Thymus (tissue), 11 donors: ENCODE results near the gene CDC25B. TPM values are rescaled to one million over a fixed set of nuclear protein-coding genes. Genes with fewer than 3 reads are reported as not detected.

Experiments
- DNase-seq, 9 donors: peaks; one replicate each; pipeline ENCODE4 v3.0.0-alpha.2; 2013; ENCODE audit warnings: low spot score in 9 of 9, low read depth in 6 of 9, missing footprints in 1 of 9
- H3K27ac ChIP-seq, 2 donors: one replicate each; pipeline ENCODE4 v1.5.1; 2013; ENCODE audit warnings: control low read depth in 1 of 2, low read depth in 1 of 2, low read length in 1 of 2, mild to moderate bottlenecking in 1 of 2, moderate library complexity in 1 of 2
- H3K27me3 ChIP-seq, 2 donors: one replicate each; pipeline ENCODE4 v1.5.1; 2013; ENCODE audit warnings: low read length in 1 of 2; ENCODE audit not compliant: control insufficient read depth in 2 of 2, insufficient read depth in 1 of 2
- H3K36me3 ChIP-seq, 2 donors: one replicate each; pipeline ENCODE4 v1.5.1; 2013; ENCODE audit warnings: low read length in 1 of 2, mild to moderate bottlenecking in 1 of 2, moderate library complexity in 1 of 2; ENCODE audit not compliant: control insufficient read depth in 2 of 2, insufficient read depth in 2 of 2
- H3K4me1 ChIP-seq, 2 donors: one replicate each; pipeline ENCODE4 v1.5.1; 2013; ENCODE audit warnings: low read length in 2 of 2; ENCODE audit not compliant: control insufficient read depth in 2 of 2, insufficient read depth in 2 of 2
- H3K4me3 ChIP-seq, 2 donors: one replicate each; pipeline ENCODE4 v1.5.1; 2013; ENCODE audit warnings: low read length in 2 of 2, control low read depth in 1 of 2, mild to moderate bottlenecking in 1 of 2
- H3K9me3 ChIP-seq, 2 donors: one replicate each; pipeline ENCODE4 v1.5.1; 2013; ENCODE audit warnings: low read length in 1 of 2, mild to moderate bottlenecking in 1 of 2; ENCODE audit not compliant: control insufficient read depth in 2 of 2, insufficient read depth in 1 of 2
- WGBS: extraction: QIAGEN DNeasy Blood & Tissue Kit; methylation state at CpG from one replicate; pipeline ENCODE4 v1.1.7; 2013; 5-methylcytosine and 5-hydroxymethylcytosine counted together
- polyA plus RNA-seq: library from polyadenylated mRNA; stranded (reverse); fragments of 200-250 nt; gene quantifications from one replicate; pipeline ENCODE4 v1.2.3, GENCODE V29; 2013
- total RNA-seq: library from RNA; stranded (reverse); fragments of 120-200 nt; gene quantifications from one replicate; pipeline ENCODE4 v1.2.4, GENCODE V29; 2013
- donor health status: healthy.

The CDC25B gene
- total and polyA plus RNA-seq, 2 donors = 21.1 to 56.4 TPM

DNA sequence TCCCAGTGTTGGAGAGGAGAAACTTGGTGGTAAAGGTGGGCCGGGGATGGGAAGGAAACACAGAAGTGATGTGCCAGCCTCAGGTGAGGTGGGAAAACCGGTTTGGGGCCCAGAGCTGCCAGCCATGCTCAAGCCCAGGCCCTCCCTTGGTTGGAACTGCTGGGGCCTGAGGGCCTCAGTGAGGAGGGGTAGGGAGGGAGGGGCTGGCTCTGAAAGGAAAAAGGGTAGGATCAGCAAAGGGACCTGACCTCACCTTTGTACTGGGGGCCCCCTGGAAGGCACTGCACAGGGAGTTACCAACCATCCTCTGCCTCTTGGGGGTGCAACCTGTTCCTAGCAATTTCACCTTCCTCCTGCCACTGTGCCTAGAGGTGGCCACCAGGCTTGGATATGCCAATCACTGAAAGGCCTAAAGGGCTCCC is 13.0 kb upstream of the CDC25B start:
- Histone ChIP-seq H3K4me1 (peaks cover 12 to 19% of the 10 kb centered on the region in 2 donors), H3K9me3 (no peaks in the 10 kb centered on the region), H3K36me3 (peaks cover 0 to 6% of the 10 kb centered on the region in 2 donors), H3K27ac (no peak overlapping the region), H3K4me3 (no peak overlapping the region), H3K27me3 (peaks cover 21 to 36% of the 10 kb centered on the region in 2 donors)
- 89% methylated on average over 2 of the region's 2 CpGs for WGBS
- DNase-seq = no peak

DNA sequence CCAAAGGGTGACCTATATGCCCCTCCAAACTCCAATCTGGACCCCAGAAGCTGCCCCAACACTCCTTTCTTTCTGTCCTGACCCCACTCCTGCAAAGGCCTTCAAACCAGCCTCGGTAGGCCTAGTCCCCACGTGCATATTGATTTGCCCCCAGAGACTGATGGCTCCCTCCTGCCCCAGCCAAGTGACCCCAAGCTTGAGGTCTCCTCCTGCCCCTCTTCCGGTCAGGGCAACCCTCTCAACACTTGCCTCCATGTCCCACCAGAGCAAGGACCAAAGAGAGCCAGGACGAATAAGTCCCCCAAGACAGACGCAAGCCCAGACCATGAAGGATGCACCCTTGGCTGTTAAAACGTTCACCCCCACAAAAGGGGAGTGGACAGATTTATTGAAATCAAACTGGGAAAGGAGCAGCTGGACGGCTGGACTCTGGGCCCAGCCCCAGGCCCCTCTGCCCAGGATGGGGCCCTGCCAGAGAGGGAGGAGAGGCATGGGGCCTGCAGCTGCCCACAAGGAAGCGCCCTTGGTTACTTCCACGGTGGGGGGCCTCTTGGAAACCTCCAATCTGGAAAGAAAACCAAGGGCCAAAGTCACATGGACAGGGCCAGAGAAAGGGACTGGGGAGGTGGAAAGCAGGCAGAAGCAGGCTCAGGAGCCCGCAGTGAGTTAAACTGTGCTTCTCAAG is 12.5 kb upstream of the CDC25B start:
- no peaks in the 10 kb centered on the region for H3K9me3 ChIP-seq
- no peak for DNase-seq
- H3K27me3 ChIP-seq = peaks cover 16 to 30% of the 10 kb centered on the region in 2 donors
- peaks cover 12 to 16% of the 10 kb centered on the region in 2 donors for H3K4me1 ChIP-seq
- no peak overlapping the region for H3K27ac ChIP-seq
- WGBS = 97% methylated on average over 10 of the region's 10 CpGs
- H3K36me3 ChIP-seq = peaks cover 0 to 6% of the 10 kb centered on the region in 2 donors
- H3K4me3 ChIP-seq = no peak overlapping the region

DNA sequence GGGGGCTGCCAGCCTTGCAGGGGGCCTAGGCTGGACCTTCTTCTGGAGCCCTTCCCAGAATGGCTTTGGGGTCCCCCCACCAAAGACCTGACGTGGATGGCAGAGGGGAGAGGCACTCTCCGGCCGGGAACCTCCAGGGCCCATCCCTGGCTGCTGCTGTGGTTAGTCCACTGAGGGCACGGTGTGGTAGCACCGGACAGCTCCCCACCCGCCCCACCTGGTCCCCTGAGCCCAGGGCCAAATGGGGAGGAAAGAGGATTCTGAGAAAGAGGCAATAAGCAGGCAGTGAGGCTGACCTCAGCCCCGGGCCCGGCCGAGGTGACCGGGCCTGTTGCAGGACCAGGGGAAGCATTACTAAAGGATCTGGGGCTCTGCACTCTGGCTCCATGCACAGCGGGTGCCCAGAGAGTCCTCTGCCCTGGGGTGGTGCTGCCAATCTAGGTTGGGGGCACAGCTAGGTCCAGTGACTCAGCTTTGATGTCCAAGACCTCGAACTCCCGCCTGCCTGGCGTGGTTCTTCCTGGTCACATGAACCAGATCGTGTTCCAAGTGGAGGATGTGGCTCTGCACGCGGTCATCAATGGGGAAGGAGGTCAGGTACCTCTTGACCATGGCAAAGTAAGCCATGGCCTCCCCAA is 11.8 kb upstream of the CDC25B start:
- DNase-seq = no peak
- WGBS = 95% methylated on average over 17 of the region's 17 CpGs
- peaks cover 0 to 6% of the 10 kb centered on the region in 2 donors for H3K36me3 ChIP-seq
- no peaks in the 10 kb centered on the region for H3K9me3 ChIP-seq
- H3K27ac ChIP-seq = no peak overlapping the region
- peaks cover 10 to 23% of the 10 kb centered on the region in 2 donors for H3K27me3 ChIP-seq
- H3K4me1 ChIP-seq = peaks cover 14 to 16% of the 10 kb centered on the region in 2 donors
- no peak overlapping the region for H3K4me3 ChIP-seq

DNA sequence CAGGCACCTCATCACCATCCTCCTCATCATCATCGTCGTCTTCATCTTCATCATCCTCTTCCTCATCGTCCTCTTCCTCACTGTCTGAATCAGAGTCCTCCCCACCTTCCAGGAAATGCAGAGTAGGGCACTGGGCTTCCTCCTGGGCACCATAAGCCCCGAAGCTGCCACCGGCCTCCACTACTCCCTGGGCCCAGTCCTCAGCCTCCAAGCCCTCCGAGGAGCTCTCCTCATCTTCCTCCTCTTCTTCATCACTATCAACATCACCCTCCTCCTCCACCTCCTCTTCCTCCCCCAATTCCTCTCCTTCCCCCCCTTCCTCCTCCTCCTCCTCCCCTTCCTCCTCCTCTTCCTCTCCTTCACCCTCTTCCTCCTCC is 11.3 kb upstream of the CDC25B start:
- H3K9me3 ChIP-seq = no peaks in the 10 kb centered on the region
- H3K27me3 ChIP-seq = peaks cover 7 to 18% of the 10 kb centered on the region in 2 donors
- 95% methylated on average over 6 of the region's 6 CpGs for WGBS
- no peak for DNase-seq
- H3K4me1 ChIP-seq = peaks cover 14 to 16% of the 10 kb centered on the region in 2 donors
- no peak overlapping the region for H3K4me3 ChIP-seq
- H3K36me3 ChIP-seq = peaks cover 0 to 6% of the 10 kb centered on the region in 2 donors
- H3K27ac ChIP-seq = no peak overlapping the region

DNA sequence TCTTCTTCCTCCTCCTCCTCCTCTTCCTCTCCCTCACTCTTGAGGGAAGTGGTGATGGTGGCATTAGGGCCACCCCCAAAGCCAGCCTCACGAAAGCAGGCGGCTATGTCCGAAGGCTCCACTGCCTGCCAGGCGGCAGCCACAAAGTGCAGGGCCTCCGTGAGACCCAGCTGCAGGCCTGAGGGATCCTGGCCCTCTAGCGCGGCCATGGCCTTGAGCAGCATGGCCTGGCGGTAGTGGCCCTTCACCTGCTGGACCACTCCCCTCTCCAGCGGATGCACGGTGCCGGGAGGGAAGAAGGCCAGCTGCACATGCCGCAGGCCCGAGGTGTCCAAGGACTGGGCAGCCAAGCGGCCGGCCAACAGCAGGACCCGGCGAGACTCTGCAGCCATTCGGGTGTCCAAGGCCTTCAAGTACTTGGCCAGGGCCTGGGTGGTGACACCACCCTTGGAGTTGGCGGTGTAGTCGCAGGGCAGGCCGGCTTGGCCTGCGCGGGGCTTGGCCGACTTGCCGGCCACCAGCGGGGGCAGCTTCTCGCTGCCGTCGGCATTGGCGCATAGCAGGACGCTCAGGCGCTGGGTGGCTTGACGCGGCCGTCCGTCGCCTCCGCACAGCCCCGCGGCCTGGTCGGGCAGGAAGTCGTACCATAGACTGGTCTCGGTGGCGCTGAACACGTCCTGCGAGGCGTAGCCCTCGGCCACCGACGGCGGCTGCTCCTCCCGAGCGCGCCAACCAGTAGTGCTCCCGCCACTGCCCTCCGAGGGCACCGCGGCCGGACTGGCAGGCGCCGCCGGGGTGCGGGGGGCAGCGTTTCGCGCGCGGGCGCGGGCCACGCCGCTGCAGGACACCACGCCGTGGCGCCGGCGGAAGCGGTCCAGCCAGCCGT is 10.6 kb upstream of the CDC25B start:
- no peak for DNase-seq
- Histone ChIP-seq H3K4me3 (peak overlapping the region; percentile 34 to 82), H3K27me3 (peaks cover 6 to 12% of the 10 kb centered on the region in 2 donors), H3K27ac (no peak overlapping the region), H3K4me1 (peaks cover 14 to 16% of the 10 kb centered on the region in 2 donors), H3K36me3 (peaks cover 0 to 6% of the 10 kb centered on the region in 2 donors), H3K9me3 (no peaks in the 10 kb centered on the region)
- WGBS = 80% methylated on average over 79 of the region's 79 CpGs

DNA sequence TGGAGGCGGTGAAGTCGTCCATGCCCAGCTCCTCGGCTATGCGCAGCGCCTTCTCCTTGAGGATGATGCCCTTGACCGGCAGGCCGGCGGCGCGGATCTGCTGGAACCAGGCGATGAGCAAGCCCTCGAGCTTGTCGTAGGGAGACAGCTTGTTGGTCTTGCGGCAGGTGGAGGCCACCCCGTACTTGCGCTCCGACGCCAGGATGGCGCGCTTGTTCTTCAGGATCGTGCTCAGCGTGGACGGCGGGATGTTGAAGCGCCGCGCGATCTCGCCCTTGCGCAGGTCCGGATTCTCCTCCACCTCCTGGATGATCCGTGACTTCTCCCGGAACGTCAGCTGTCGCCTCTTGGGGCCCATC is 10.0 kb upstream of the CDC25B start:
- Histone ChIP-seq H3K27me3 (peaks cover under 1 to 5% of the 10 kb centered on the region in 2 donors), H3K36me3 (peaks cover 0 to 6% of the 10 kb centered on the region in 2 donors), H3K27ac (peak overlapping the region in 1 of 2 donors; percentile 70), H3K4me1 (peaks cover 11 to 12% of the 10 kb centered on the region in 2 donors), H3K4me3 (peak overlapping the region; percentile 34 to 82), H3K9me3 (no peaks in the 10 kb centered on the region)
- WGBS = 7% methylated on average over 35 of the region's 35 CpGs
- peak in 2 of 9 donors; percentile 48 to 63 for DNase-seq

DNA sequence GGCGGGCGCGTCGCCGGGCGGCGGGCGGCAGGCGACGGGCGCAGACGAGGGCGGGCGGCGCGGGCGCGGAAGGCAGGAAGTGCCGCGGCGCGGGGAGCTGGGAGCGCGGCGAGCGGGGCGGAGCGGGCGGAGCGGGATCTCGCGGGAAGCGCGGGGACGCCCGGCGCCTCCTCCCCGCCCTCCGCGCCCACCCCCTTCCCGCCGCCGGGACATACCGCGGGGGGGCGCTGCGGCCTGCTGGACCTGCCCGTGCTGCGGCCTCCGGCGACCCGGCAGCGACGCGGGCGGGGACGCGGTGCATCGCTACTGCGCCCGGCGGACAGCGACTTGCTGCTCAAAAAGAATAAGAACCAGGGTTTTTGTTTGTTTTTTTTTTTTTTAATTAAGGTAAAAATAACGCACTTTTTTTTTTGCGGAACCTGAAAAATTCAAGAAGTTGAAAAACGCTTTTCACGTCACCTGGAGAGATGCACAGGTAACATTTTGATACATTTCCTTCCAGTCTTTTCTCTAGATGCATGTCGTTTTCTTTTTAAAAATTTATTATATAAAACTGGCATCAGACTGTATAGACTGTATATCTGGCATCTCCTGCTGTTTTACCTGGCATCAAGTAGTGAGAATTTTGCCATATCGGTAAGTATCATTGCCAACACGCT is 9.3 kb upstream of the CDC25B start, which contains the start of gene CENPB:
Gene CENPB, minus strand, starts transcription at position 76 of the 659 bp plus-strand sequence. CDS start 257 bp downstream, outside the sequence.
- Histone ChIP-seq H3K4me1 (peaks cover 7 to 8% of the 10 kb centered on the region in 2 donors), H3K27ac (peak within 1 kb of the TSS in 1 of 2 donors; percentile 70), H3K36me3 (peaks cover 0 to 6% of the 10 kb centered on the region in 2 donors), H3K27me3 (no peaks in the 10 kb centered on the region), H3K4me3 (peak within 1 kb of the TSS; percentile 63 to 82), H3K9me3 (no peaks in the 10 kb centered on the region)
- peak in 8 of 9 donors; percentile 33 to 92 (median 77) for DNase-seq
- WGBS = 3% methylated on average over 70 of the region's 70 CpGs

DNA sequence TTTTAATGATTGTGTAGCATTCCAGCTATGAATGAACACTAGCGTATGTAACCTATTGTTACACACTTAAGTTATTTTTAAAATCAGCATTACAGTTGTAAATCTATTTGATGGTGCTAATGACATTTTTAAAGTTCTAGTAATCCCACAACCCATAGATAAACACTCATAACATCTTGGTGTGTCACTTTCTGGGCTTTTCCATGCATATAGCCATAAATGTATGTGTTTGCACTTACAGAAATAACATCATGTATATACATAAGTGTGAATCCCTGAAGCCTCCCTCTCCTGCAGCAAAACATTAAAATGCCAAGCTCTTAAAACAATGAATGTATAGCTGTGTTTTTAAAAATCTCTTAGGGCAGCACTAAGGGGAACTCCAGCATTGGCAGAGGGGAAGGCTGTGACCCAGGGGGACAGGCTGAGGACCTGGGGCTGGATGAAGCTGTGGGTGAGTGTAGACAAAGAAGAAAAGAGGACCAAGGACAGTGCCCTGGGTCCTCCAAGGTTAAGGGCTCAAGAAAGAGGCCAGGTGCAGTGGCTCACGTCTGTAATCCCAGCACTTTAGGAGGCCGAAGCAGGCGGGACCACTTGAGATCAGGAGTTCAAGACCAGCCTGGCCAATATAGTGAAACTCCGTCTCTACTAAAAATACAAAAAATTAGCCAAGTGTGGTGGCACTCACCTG is 8.6 kb upstream of the CDC25B start:
- Histone ChIP-seq H3K27ac (no peak overlapping the region), H3K4me1 (peaks cover 7 to 8% of the 10 kb centered on the region in 2 donors), H3K36me3 (peaks cover 0 to 6% of the 10 kb centered on the region in 2 donors), H3K9me3 (no peaks in the 10 kb centered on the region), H3K4me3 (peak overlapping the region; percentile 63 to 82), H3K27me3 (no peaks in the 10 kb centered on the region)
- 90% methylated on average over 5 of the region's 5 CpGs for WGBS
- DNase-seq = no peak
